ENCODE data around the gene UHMK1. TPM values are rescaled to one million over a fixed set of nuclear protein-coding genes. Genes with fewer than 3 reads are reported as not detected.

The UHMK1 gene
- total and polyA plus RNA-seq, 2 of the 4 experiments (the other 2 are of a cell fraction): 15.6 to 57.9 TPM

DNA sequence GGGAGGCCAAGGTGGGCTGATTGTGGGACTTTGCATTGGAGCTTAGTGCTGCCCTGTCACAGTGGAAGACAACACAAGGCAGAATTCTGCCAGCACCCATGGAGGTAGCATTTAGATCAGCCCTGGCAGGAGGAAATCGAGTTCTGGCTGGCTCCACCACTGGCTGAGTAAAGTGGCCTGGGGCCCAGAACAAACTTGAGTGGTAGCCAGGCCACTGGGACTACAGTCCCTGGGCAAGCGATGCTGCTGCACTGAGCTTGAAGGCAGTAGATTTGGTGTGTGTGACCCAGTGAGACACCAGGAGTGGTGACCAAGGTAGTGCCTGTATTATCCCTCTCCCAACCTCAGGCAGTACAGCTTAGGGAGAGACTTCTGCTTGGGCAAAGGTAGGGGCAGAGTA lies 22.5 kb upstream of the UHMK1 start:
- peak overlapping the region; percentile 28 for H2AK9ac ChIP-seq (replicated peaks; ENCODE audit: low read depth, low read length, poor library complexity)
- H3K36me3 ChIP-seq (ENCODE audit: control insufficient read depth, insufficient read depth, low read length): no peaks in the 10 kb centered on the region
- H3K56ac ChIP-seq (ENCODE audit: extremely low read depth, insufficient read depth, low read length): no peak overlapping the region
- H4K91ac ChIP-seq (ENCODE audit: insufficient read depth, low read depth, low read length): no peak overlapping the region
- ChIA-PET CTCF (no interaction called here), POLR2A (ENCODE audit: unreplicated experiment) (no interaction called here)
- no peak overlapping the region for H3K18ac ChIP-seq (ENCODE audit: low read depth, low read length)
- H3K9me3 ChIP-seq (ENCODE audit: control insufficient read depth, insufficient read depth, low read length): peaks cover 6% of the 10 kb centered on the region; the same call in 1 of the 2 replicates
- no peaks in the 10 kb centered on the region for H4K20me1 ChIP-seq (ENCODE audit: insufficient read depth, low read length)
- no peaks in the 10 kb centered on the region for H3K9me1 ChIP-seq (ENCODE audit: insufficient read depth, low read length)
- H4K8ac ChIP-seq (ENCODE audit: low read depth in 2 of 2, low read length in 2 of 2): no peak overlapping the region
- BruUV-seq (replicated peaks): no TSS peak
- in situ Hi-C loops (cut with MboI; ENCODE audit: low sequenced_read_pairs) (no loop called here), dilution Hi-C loops (cut with HindIII; ENCODE audit: low sequenced_read_pairs, unreplicated experiment) (no loop called here), intact Hi-C loops (cut with micrococcal nuclease) (no loop called here)
- TF ChIP-seq, protein P1, sequence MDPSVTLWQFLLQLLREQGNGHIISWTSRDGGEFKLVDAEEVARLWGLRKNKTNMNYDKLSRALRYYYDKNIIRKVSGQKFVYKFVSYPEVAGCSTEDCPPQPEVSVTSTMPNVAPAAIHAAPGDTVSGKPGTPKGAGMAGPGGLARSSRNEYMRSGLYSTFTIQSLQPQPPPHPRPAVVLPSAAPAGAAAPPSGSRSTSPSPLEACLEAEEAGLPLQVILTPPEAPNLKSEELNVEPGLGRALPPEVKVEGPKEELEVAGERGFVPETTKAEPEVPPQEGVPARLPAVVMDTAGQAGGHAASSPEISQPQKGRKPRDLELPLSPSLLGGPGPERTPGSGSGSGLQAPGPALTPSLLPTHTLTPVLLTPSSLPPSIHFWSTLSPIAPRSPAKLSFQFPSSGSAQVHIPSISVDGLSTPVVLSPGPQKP (IDR thresholded peaks at IDR 0.05; ENCODE audit: borderline replicate concordance, low read depth, low read length): no peak
- TF ChIP-seq, protein P2, sequence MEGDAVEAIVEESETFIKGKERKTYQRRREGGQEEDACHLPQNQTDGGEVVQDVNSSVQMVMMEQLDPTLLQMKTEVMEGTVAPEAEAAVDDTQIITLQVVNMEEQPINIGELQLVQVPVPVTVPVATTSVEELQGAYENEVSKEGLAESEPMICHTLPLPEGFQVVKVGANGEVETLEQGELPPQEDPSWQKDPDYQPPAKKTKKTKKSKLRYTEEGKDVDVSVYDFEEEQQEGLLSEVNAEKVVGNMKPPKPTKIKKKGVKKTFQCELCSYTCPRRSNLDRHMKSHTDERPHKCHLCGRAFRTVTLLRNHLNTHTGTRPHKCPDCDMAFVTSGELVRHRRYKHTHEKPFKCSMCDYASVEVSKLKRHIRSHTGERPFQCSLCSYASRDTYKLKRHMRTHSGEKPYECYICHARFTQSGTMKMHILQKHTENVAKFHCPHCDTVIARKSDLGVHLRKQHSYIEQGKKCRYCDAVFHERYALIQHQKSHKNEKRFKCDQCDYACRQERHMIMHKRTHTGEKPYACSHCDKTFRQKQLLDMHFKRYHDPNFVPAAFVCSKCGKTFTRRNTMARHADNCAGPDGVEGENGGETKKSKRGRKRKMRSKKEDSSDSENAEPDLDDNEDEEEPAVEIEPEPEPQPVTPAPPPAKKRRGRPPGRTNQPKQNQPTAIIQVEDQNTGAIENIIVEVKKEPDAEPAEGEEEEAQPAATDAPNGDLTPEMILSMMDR (conservative IDR thresholded peaks at IDR 0.05; ENCODE audit: low read depth, low read length): no peak
- 17% methylated on average over 1 of the region's 2 CpGs; no CpG with 5 or more reads in 1 of the 2 experiments for WGBS, 2 experiments (ENCODE audit: extremely low coverage in 2 of 2, insufficient read length in 1 of 2)
- no peak overlapping the region for H3K27ac ChIP-seq (ENCODE audit: insufficient read depth, low read length)
- H3K4ac ChIP-seq (ENCODE audit: low read depth, low read length): no peak overlapping the region
- H3K4me2 ChIP-seq (ENCODE audit: low read depth, low read length): no peak overlapping the region
- H3K79me1 ChIP-seq (ENCODE audit: low read depth in 1 of 2, low read length in 2 of 2): no peaks in the 10 kb centered on the region
- no peak overlapping the region for H3K4me3 ChIP-seq (ENCODE audit: insufficient read depth, low read depth, low read length)
- H3K14ac ChIP-seq (replicated peaks; ENCODE audit: low read depth, low read length): no peak overlapping the region
- H2BK120ac ChIP-seq (ENCODE audit: low read depth, low read length): no peak overlapping the region
- H2AK5ac ChIP-seq (ENCODE audit: low read depth, low read length): no peak overlapping the region
- H3K9ac ChIP-seq (ENCODE audit: low read depth, low read length): no peak overlapping the region
- no peak for ATAC-seq (ENCODE audit: low read depth)
- no peak overlapping the region for H2BK20ac ChIP-seq (ENCODE audit: low read depth, low read length)
- DNase-seq: no peak
- peaks cover 3% of the 10 kb centered on the region for H3K27me3 ChIP-seq (ENCODE audit: control insufficient read depth, insufficient read depth, low read length)
- no peak overlapping the region for H3K23ac ChIP-seq (ENCODE audit: low read depth, low read length)
- H4K5ac ChIP-seq (ENCODE audit: low read depth, low read length): no peak overlapping the region
- H2BK5ac ChIP-seq (ENCODE audit: low read depth, low read length, poor library complexity, severe bottlenecking): no peak overlapping the region
- H2AFZ ChIP-seq (replicated peaks; ENCODE audit: low read length, poor library complexity): no peak overlapping the region
- H3K4me1 ChIP-seq (ENCODE audit: control insufficient read depth, insufficient read depth, low read length): no peaks in the 10 kb centered on the region
- no peak overlapping the region for H2BK15ac ChIP-seq (ENCODE audit: low read depth, low read length)

Measured in IMR-90 (cell line).